ENCODE results near the gene KRTAP9-7.

Gene KRTAP9-7

DNA sequence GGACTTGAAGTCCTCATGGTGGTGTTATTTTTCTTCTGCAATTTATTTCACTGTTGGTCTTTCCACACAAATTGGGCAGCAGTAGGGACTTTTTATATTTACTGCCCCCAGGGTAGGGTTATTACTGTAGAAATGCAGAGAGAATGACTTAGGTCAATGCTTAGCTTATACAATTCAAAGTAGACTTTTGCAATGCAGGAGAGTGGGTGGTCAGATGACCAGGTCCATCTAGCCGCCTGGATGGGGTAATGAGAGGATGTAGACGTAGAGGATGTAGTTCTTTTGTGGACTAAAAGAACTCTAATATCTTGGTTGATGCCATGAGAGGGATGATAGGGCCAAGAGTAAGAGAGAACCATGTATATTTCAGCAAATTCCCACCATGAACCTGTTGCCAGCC is 42.7 kb downstream of the KRTAP9-7 start:
- in situ Hi-C loops (cut with MboI; ENCODE audit: low sequenced_read_pairs), result no loop called here

DNA sequence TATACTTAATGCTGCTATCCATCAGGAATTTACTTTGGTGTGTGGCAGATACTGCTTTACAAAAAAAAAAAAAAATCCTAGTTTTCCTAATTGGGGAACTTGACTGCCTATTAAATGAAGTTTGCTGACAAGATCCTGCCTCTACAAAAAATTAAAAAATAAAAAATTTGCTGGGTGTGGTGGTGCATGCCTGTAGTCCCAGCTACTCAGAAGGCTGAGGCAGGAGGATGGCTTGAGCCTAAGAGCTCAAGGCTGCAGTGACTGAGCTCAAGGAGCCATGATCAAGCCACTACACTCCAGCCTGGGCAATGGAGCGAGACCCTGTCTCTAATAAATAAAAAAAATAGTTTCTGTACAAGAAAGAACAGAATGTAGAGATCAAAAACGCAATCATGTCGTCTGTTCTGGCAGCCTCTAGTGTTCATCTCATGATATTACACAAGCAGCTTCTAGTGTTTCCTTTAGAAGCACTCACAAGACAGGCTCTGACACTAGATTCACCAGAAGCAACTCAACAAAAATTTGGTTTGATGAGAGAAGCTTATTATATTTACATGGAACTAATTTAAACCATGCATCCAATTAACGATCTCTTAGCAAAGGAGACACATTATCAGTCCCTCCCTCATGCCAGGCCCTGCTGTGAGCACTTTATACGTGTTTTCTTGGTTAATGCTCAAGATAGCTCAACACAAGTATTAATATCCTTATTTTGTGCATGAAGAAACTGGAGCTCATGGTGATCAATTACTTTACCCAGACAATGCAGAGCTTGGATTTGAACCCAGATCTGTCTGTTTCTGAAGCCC is 46.8 kb downstream of the KRTAP9-7 start:
- in situ Hi-C loops (cut with MboI; ENCODE audit: low sequenced_read_pairs), result loop anchor here (10.0 kb wide), 1 partner anchor 417 kb away; no protein-coding TSS in a partner anchor

DNA sequence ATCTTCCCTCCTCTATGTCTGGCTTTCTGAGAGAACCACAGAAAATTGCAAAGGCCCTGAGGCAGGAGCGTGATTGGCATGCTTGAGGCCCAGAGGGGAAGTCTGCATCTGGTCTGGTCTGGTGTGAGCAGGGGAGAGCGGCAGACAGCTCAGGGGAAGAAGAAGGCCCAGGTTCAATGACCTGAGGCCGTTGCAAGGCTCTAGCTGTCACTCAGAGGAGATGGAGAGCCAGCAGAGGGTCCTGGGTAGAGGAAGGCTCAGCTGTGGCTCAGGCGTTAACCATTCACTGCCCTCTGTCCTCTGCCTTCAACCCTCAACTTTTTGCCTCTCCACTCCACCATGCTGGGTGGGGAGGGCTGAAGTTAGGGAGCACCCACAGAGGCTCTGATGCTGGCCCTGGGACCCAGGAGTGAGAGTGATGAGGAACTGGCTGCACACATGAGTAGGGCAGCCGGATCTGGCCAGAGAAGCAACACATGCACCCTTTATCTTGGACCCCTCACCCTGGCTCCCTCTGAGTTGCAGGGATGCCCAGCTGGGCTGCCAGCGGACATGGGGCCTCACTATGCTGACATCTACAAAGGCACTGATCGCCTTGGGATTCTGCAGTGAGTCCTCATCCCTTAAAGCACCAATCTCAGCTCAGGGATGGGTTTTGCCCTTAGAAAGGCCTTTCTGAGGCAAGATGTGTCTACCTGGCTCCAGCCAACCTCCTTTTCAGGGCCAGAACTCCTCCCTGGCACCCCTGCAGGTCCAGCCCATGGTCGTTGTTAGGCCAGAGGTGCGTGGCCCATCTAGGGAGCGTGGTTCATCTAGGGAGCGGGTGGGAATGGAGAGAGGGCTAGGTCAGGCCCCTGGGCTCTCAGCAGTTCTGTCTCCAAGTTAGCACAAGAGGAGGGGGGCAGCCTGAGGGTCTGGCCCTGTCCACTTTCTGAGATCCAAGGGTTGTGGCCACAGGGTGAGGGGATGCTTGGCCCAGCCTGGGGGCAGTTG is 47.7 kb downstream of the KRTAP9-7 start:
- in situ Hi-C loops (cut with MboI; ENCODE audit: low sequenced_read_pairs), result loop anchor here (10.0 kb wide), 1 partner anchor 418 kb away; no protein-coding TSS in a partner anchor

DNA sequence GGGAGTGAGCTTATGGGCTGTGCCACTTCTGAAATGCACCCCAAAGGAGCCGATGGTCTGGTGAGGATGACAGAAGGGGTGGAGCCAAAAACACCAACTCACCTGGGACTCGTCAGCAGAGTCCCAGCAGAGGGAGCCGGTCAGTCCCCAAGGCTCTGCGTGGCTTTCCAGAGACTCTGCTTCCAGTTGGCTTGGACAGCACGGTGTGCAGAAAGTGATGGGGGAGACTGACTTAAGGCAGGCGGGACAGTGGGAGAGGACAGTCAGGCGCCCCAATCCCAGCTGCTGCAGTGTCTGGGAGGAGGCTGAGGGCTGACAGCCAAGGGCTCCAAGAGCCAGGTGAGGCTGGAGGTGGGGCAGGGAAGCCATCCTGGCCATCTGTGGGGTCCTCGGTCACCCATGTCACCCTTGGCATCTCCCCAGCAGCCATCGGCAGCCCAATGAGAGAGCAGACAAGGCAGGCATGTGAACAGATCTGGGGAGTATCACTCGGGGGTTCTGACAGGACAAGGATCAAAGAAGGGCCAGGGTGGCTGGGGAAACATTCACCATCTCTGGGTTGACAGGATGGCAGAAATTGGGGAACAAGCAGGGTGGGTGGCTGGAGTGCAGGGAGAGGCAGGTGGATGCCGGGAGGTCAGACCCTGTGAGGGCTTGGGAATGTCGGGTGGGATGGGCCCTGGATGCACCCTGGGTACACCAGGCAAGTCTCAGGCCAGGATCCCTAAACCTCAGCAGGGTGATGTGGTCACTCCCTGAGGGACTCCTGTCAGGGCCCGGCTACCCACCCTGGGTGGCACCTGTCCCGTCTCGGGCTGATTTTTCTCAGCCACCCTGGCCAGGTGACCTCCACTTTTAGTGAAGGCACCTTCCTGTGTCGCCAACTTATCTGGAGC is 48.9 kb downstream of the KRTAP9-7 start:
- in situ Hi-C loops (cut with MboI; ENCODE audit: low sequenced_read_pairs), result loop anchor here (10.0 kb wide), 1 partner anchor 420 kb away; no protein-coding TSS in a partner anchor

DNA sequence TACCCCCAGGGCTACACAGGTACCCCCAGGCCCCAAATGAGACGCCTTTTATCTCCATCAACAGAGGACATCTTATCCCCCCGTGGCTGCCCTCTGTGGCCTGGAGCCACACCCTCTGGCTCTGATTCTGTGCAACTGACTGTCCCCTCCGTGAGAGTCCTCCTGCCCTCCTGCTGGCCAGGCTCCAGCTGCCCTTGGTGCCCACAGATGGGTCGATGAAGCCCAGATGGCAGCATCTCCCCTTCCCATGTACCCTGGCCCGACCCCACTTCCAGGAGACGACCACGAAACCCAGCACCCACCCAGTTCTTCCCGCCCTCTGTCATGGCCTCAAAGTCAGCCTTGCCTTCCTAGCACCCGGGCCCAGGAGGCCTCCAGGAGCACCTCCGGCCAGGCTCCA is 49.6 kb downstream of the KRTAP9-7 start:
- in situ Hi-C loops (cut with MboI; ENCODE audit: low sequenced_read_pairs), result loop anchor here (10.0 kb wide), 1 partner anchor 420 kb away; no protein-coding TSS in a partner anchor

DNA sequence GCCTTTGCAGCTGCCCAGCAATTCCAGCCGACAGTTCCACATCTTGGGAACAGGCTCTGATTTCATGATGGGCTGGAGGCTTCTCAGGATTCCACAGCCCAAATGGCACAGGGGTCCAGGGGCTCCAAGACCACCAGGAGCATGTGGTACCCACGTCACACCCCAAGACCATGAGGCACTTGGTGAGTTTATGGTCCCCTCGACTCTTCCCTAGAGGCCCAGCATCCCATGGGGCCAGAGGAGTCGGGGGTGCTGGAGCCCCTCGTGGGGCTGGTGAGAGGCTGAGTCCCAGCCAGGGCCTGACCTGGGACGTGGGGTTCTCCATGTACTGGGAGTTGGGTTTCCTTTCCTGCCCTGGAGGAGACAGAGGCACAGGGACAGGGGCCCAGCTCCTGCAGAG is 50.1 kb downstream of the KRTAP9-7 start:
- in situ Hi-C loops (cut with MboI; ENCODE audit: low sequenced_read_pairs), result loop anchor here (10.0 kb wide), 1 partner anchor 421 kb away; no protein-coding TSS in a partner anchor

Data from HL-60/S4 treated with phorbol 12-myristate 13-acetate at 8.2 ng/mL for 4 days and 3 days (cell line).